ENCODE measurements around the gene FHAD1.
"Not testable (repeated sequence)": the region's sequence is repeated elsewhere in the genome, so short reads cannot be mapped to it uniquely, and the experiment has no call there.

The FHAD1 gene

DNA sequence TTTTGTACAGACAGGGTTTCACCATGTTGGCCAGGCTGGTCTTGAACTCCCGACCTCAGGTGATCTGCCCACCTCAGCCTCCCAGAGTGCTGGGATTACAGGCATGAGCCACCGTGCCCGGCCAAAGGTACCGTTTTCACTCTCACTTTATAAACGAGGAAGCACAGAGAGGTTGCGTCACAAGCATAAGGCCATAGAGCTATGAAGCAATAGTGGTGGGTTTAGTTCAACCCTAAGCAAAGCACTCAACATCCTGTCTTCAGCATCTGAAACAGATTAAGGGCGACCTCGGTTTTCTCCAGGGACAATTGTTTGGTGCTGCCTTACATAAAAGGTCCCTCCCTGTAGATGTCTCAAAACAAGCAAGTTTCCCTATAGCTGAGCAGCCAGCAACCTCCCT, 187.7 kb downstream of the FHAD1 start:
- DNase-seq (ENCODE audit: low read depth, low spot score) = not testable (repeated sequence)

DNA sequence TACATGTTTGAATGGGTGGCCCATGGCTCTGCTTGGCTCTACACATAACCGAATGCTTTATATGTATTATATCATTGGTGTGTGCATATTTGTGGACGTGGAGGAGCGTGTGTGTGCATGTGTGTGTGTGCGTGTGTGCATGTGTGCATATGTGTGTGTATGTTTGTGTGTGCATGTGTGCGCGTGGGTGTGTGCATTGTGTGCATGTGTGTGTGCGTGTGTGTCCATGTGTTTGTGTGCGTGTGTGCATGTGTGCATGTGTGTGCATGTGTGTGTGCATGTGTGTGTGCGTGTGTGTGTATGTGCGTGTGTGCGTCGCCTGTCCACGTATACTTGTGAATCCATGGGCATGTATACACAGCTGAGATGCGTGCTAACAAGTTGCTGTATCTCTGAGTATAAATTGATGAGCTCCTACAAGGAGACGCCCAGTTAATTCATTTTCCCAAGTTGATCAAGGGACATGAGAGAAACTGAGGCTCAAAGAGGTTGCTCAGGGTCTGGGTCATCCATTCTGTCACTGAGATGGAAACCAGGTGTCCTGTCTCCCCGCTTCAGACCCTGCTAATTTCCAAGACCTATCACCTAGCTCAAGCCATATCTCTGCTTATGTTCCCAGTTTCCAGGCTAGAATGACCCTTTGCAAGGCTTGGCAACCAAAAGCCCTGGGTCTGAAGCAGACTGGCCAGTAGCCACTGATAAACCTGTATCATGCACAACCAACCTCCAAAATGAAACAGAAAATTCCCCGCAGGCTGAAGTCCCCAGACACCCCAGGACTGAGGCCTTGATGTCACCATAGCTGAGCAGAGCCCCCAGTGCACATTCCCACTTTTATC, 188.4 kb downstream of the FHAD1 start:
- DNase-seq (ENCODE audit: low read depth, low spot score) = no peak

DNA sequence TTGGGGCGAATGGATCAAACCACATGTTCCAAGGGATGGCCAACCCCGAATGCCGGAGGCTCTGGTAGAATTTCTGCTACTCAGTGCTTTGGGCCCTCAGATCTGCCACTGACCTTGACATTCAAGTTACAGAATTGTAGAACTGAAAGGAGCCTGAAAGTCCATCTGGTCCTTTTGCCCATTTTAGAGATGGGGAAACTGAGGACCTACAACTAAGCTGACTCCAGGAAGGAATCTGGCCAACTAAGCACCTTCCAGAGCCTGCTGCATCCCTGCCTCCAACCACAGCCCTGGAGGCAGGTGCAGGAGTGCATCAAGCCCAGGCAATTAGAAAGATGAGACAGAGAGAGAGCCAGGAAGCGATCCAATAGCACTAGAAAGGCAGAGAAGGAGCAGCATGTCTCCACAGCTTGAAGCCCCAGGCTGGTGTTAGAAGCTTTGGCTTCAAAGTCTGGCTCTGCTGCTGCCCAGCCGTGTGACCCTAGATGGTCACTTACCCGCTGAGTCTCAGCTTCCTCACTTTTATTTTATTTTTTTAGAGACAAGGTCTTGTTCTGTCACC, 189.9 kb downstream of the FHAD1 start:
- DNase-seq (ENCODE audit: low read depth, low spot score) = peak; percentile 38

GRCh38 chr1:15439325-15439724, 192.3 kb downstream of the FHAD1 start:
- DNase-seq (ENCODE audit: low read depth, low spot score) = no peak

GRCh38 chr1:15440357-15440756, 193.3 kb downstream of the FHAD1 start:
- DNase-seq (ENCODE audit: low read depth, low spot score) = no peak

DNA sequence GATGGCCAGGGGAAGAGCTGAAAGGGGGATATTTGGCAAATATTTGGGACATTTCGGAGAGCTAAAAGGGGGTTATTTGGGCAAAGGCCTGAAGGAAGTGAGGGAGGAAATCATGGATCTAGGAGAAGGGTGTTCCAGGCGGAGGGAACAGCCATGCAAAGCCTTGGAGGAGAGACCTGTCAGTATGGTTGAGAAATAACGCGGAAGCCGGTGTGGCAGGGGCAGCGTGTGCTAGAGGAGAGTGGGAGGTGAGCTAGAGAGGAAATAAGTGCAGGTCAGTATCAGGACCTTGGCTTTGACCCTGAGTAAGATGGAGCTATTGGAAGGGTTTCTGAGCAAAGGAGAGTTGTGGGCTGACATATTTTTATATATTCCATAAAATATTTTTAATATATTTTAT, 194.2 kb downstream of the FHAD1 start:
- DNase-seq (ENCODE audit: low read depth, low spot score) = no peak

- DNase-seq (ENCODE audit: low read depth, low spot score) = no peak
These were observed 195.1 kb downstream of the FHAD1 start for GRCh38 chr1:15442119-15442518.

DNA sequence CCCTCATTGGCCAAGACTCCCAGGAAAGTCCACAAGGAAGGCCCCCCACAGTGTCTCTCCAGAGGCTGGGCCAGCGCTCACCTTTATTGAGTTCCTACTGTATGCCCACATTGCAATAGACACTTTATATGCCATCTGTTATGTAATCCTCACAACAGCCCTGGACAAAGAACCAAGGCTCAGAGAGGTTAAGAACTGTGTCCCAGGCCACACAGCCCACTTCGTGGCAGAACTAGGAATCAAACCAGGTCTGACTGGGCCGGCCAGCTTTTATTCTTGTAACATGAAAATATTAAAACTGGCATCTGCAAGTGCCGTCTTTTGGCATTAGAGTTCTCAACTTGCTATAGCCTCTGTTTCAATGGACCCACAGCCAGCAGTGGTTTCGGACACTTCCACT, 195.7 kb downstream of the FHAD1 start:
- no peak for DNase-seq (ENCODE audit: low read depth, low spot score)

DNA sequence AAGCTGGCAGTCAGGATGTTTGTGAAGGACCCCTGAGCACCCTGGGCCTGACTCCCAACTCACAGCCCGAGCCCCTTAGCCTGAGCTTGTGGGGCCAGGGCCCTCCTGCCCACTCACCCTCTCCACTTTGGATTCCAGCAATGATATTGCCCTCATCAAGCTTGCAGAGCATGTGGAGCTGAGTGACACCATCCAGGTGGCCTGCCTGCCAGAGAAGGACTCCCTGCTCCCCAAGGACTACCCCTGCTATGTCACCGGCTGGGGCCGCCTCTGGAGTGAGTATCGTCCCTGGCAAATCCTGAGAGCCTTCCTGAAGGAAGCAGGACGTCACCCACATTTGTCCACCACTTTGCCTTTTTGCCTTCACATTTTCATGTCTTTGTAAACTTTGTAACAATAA, 196.3 kb downstream of the FHAD1 start:
- DNase-seq (ENCODE audit: low read depth, low spot score) = no peak

- DNase-seq (ENCODE audit: low read depth, low spot score) = peak; percentile 43
These were observed 197.7 kb downstream of the FHAD1 start for GRCh38 chr1:15444468-15445389.

- no peak for DNase-seq (ENCODE audit: low read depth, low spot score)
These were observed 198.5 kb downstream of the FHAD1 start for GRCh38 chr1:15445390-15446122.

DNA sequence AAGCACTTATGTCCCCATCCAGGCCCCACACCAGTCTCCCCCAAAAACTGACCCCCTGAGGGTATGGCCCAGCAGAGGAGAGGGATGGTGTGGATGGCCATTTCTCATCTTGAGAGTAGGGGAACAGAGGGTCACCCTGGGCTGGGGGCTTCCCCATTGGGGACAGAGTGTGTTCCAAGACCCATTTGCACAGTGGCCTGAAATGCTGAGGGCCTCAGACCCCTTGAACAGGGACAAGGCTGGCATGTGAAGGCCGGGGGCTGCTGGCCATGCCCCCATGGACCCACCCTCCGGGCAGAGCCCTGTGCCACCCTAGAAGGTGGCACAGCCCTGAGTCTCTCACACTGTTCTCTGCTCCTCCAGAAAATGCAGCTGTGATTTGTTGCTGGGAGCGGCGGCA, 199.2 kb downstream of the FHAD1 start:
- DNase-seq (ENCODE audit: low read depth, low spot score) = no peak

Data from ELF-1 (cell line).